ENCODE measurements around the gene FBXO42. TPM values are rescaled to one million over a fixed set of nuclear protein-coding genes. Genes with fewer than 3 reads are reported as not detected.

Gene FBXO42
- total RNA-seq, 1 experiment from 2014 or later: 11.3 TPM

DNA sequence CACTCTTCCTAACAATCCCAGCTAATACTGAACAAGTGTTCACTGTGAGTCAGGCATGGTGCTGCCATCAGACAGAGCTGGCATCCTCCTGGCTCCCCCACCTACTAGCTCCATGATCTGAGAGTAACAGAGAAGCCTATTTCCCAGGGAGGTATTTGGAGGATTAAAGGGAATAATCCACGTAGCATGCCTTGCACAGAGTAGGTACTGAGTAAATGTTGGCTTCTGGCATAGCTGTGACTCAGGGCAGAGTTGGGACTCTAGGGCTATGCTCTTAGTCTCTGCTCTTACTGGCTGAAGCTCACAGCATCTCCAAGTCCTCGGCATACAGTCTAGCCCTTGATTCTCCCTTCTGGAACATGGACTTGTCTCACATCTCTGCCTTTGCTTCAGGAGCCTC, 148.1 kb downstream of the FBXO42 start:
- Mint-ChIP-seq H3K9me3 (ENCODE audit: unreplicated experiment) (no peaks in the 10 kb centered on the region), H3K4me1 (ENCODE audit: low read depth, unreplicated experiment) (no peaks in the 10 kb centered on the region), H3K27me3 (ENCODE audit: insufficient read depth, unreplicated experiment) (no peaks in the 10 kb centered on the region), H3K4me3 (ENCODE audit: unreplicated experiment) (no peak overlapping the region), H3K27ac (ENCODE audit: unreplicated experiment) (no peak overlapping the region), H3K36me3 (ENCODE audit: insufficient read depth, unreplicated experiment) (peaks cover 10% of the 10 kb centered on the region)
- Histone ChIP-seq H3K36me3 (ENCODE audit: control insufficient read depth, insufficient read depth, low read length) (0 out of 2 replicates have a peak, but pooled peaks cover 1% of the 10 kb centered on the region), H3K9me3 (no peaks in the 10 kb centered on the region), H3K27me3 (replicated peaks; ENCODE audit: control insufficient read depth, insufficient read depth, low read length) (no peaks in the 10 kb centered on the region), H3K4me1 (peaks cover 4% of the 10 kb centered on the region), H3K4me3 (ENCODE audit: low read depth, low read length) (no peak overlapping the region)
- DNase-seq: no peak
- intact Hi-C loops (cut with micrococcal nuclease; ENCODE audit: unreplicated experiment): no loop called here
- TF ChIP-seq, protein P1, sequence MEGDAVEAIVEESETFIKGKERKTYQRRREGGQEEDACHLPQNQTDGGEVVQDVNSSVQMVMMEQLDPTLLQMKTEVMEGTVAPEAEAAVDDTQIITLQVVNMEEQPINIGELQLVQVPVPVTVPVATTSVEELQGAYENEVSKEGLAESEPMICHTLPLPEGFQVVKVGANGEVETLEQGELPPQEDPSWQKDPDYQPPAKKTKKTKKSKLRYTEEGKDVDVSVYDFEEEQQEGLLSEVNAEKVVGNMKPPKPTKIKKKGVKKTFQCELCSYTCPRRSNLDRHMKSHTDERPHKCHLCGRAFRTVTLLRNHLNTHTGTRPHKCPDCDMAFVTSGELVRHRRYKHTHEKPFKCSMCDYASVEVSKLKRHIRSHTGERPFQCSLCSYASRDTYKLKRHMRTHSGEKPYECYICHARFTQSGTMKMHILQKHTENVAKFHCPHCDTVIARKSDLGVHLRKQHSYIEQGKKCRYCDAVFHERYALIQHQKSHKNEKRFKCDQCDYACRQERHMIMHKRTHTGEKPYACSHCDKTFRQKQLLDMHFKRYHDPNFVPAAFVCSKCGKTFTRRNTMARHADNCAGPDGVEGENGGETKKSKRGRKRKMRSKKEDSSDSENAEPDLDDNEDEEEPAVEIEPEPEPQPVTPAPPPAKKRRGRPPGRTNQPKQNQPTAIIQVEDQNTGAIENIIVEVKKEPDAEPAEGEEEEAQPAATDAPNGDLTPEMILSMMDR (IDR thresholded peaks at IDR 0.05; ENCODE audit: insufficient read depth in 1 of 2, low read depth in 1 of 2, low read length in 1 of 2, severe bottlenecking in 1 of 2, unreplicated experiment in 1 of 2): no peak
- POLR2A ChIA-PET: no interaction called here
- CTCF ChIA-PET: interaction anchor here (0.5 to 1.3 kb wide), 2 partner anchors 13 to 49 kb away, joined by 5 to 6 read pairs; no protein-coding TSS in a partner anchor
- no TSS peak for BruUV-seq (replicated peaks)

GRCh38 chr1:16203550-16203949, 148.7 kb downstream of the FBXO42 start:
- Mint-ChIP-seq H3K4me3 (ENCODE audit: unreplicated experiment) (no peak overlapping the region), H3K27ac (ENCODE audit: unreplicated experiment) (no peak overlapping the region), H3K27me3 (ENCODE audit: insufficient read depth, unreplicated experiment) (no peaks in the 10 kb centered on the region), H3K9me3 (ENCODE audit: unreplicated experiment) (no peaks in the 10 kb centered on the region), H3K36me3 (ENCODE audit: insufficient read depth, unreplicated experiment) (peaks cover 10% of the 10 kb centered on the region), H3K4me1 (ENCODE audit: low read depth, unreplicated experiment) (peaks cover 6% of the 10 kb centered on the region)
- no peaks in the 10 kb centered on the region for H3K27me3 ChIP-seq (replicated peaks; ENCODE audit: control insufficient read depth, insufficient read depth, low read length)
- DNase-seq: no peak
- intact Hi-C loops (cut with micrococcal nuclease; ENCODE audit: unreplicated experiment): no loop called here
- H3K36me3 ChIP-seq (ENCODE audit: control insufficient read depth, insufficient read depth, low read length): 0 out of 2 replicates have a peak, but pooled peaks cover 1% of the 10 kb centered on the region
- POLR2A ChIA-PET: no interaction called here
- peaks cover 4% of the 10 kb centered on the region for H3K4me1 ChIP-seq
- no peaks in the 10 kb centered on the region for H3K9me3 ChIP-seq
- TF ChIP-seq, protein P1 (IDR thresholded peaks at IDR 0.05; ENCODE audit: insufficient read depth in 1 of 2, low read depth in 1 of 2, low read length in 1 of 2, severe bottlenecking in 1 of 2, unreplicated experiment in 1 of 2): no peak
- CTCF ChIA-PET: interaction anchor here (0.5 kb wide), 1 partner anchor 49 kb away, joined by 5 read pairs; no protein-coding TSS in a partner anchor
- no peak overlapping the region for H3K4me3 ChIP-seq (ENCODE audit: low read depth, low read length)
- no TSS peak for BruUV-seq (replicated peaks)

GRCh38 chr1:16202281-16203210, 149.7 kb downstream of the FBXO42 start:
- Histone ChIP-seq H3K36me3 (ENCODE audit: control insufficient read depth, insufficient read depth, low read length) (0 out of 2 replicates have a peak, but pooled peaks cover 1% of the 10 kb centered on the region), H3K4me1 (peaks cover 4% of the 10 kb centered on the region), H3K4me3 (ENCODE audit: low read depth, low read length) (no peak overlapping the region), H3K9me3 (no peaks in the 10 kb centered on the region), H3K27me3 (replicated peaks; ENCODE audit: control insufficient read depth, insufficient read depth, low read length) (no peaks in the 10 kb centered on the region)
- intact Hi-C loops (cut with micrococcal nuclease; ENCODE audit: unreplicated experiment): no loop called here
- H3K27ac Mint-ChIP-seq (ENCODE audit: unreplicated experiment): no peak overlapping the region
- H3K4me1 Mint-ChIP-seq (ENCODE audit: low read depth, unreplicated experiment): peaks cover 6% of the 10 kb centered on the region
- H3K4me3 Mint-ChIP-seq (ENCODE audit: unreplicated experiment): no peak overlapping the region
- no peak for DNase-seq
- peaks cover 10% of the 10 kb centered on the region for H3K36me3 Mint-ChIP-seq (ENCODE audit: insufficient read depth, unreplicated experiment)
- BruUV-seq (replicated peaks): no TSS peak
- no peaks in the 10 kb centered on the region for H3K9me3 Mint-ChIP-seq (ENCODE audit: unreplicated experiment)
- POLR2A ChIA-PET: no interaction called here
- CTCF ChIA-PET: no interaction called here
- TF ChIP-seq, protein P1 (IDR thresholded peaks at IDR 0.05; ENCODE audit: insufficient read depth in 1 of 2, low read depth in 1 of 2, low read length in 1 of 2, severe bottlenecking in 1 of 2, unreplicated experiment in 1 of 2): no peak
- no peaks in the 10 kb centered on the region for H3K27me3 Mint-ChIP-seq (ENCODE audit: insufficient read depth, unreplicated experiment)

Data from Caco-2 (cell line).